Psoas muscle (tissue), 8 donors: ENCODE measurements around the gene RPP25L. TPM values are rescaled to one million over a fixed set of nuclear protein-coding genes. Genes with fewer than 3 reads are reported as not detected.

Source experiments
- ATAC-seq, 4 donors: fragments of 200-7000 bp; cut with Tn5 transposase; one replicate each; pipeline ENCODE4 v1.9.1; 2020; ENCODE audit warnings: moderate library complexity in 3 of 4, mild to moderate bottlenecking in 2 of 4
- DNase-seq, 2 donors: peaks; one replicate each; pipeline ENCODE4 v3.0.0-alpha.2; 2020
- H3K27ac ChIP-seq: fragments of 200-600 bp; one replicate; pipeline ENCODE4 v1.8.0; 2022
- H3K27me3 ChIP-seq, 3 donors: fragments of 200-600 bp in 1 of 3; one replicate each; pipeline versions ENCODE4 v1.6.1 to v1.8.0; 2013 to 2022; ENCODE audit warnings: low read length in 2 of 3, mild to moderate bottlenecking in 2 of 3, moderate library complexity in 1 of 3; ENCODE audit not compliant: insufficient read depth in 3 of 3
- H3K36me3 ChIP-seq, 2 donors: fragments of 200-600 bp in 1 of 2; one replicate each; pipeline versions ENCODE4 v1.6.1 to v1.8.0; 2013 to 2022; ENCODE audit warnings: low read depth in 1 of 2, mild to moderate bottlenecking in 1 of 2, moderate library complexity in 1 of 2; ENCODE audit not compliant: insufficient read depth in 1 of 2
- H3K4me1 ChIP-seq: fragments of 200-600 bp; one replicate; pipeline ENCODE4 v1.8.0; 2022
- H3K4me3 ChIP-seq: fragments of 200-600 bp; one replicate; pipeline ENCODE4 v1.8.0; 2022; ENCODE audit warnings: mild to moderate bottlenecking
- H3K9me3 ChIP-seq: fragments of 200-600 bp; one replicate; pipeline ENCODE4 v1.8.0; 2022
- WGBS, 3 donors: extraction: QIAGEN DNeasy Blood & Tissue Kit; methylation state at CpG; one replicate each; pipeline versions ENCODE4 v1.1.6 to v1.1.7; 2013; 5-methylcytosine and 5-hydroxymethylcytosine counted together
- intact Hi-C, 2 donors: fragments of 100-400 bp; cut with DNase I; formaldehyde crosslinking; loops; one replicate each; pipeline versions ENCODE4 v1.11.0 to v1.14.2; 2022
- polyA plus RNA-seq, 3 donors: library from polyadenylated mRNA; stranded (reverse); fragments of 200-250 nt; gene quantifications; one replicate each; pipeline ENCODE4 v1.2.3, GENCODE V29; 2013
- total RNA-seq, 4 donors: library from RNA; stranded (reverse); fragmentation: NEBNext Ultra II Directional in 2 of 4; extraction: Animal tissue kit (Norgen Biotek cat#: 25700) in 2 of 4; gene quantifications; one replicate each; pipeline versions ENCODE4 v1.2.1 to v1.2.4, GENCODE V29; 2021 to 2023
- TF ChIP-seq, protein P1 (sequence below): fragments of 200-600 bp; IDR thresholded peaks from one replicate; pipeline ENCODE4 v1.8.0; 2022; ENCODE audit warnings: antibody characterized with exemption
- donor health status: healthy with polysubstance abuse.
- donor health status: DM: no; HTN: no; CAD: no; lungs with moderate emphysema.
- donor health status: Bipolar disorder and iron deficiency.
- donor health status: healthy.
- donor health status: DM: yes; HTN: yes; CAD: no.
- donor health status: DM: no; HTN: no; CAD: no.
- donor health status: DM: no; HTN: no; CAD: no.
- donor health status: DM: yes; HTN: yes; CAD: no.

Gene RPP25L
- total and polyA plus RNA-seq, 7 donors = 58.5 to 124 (median 69.7) TPM

DNA sequence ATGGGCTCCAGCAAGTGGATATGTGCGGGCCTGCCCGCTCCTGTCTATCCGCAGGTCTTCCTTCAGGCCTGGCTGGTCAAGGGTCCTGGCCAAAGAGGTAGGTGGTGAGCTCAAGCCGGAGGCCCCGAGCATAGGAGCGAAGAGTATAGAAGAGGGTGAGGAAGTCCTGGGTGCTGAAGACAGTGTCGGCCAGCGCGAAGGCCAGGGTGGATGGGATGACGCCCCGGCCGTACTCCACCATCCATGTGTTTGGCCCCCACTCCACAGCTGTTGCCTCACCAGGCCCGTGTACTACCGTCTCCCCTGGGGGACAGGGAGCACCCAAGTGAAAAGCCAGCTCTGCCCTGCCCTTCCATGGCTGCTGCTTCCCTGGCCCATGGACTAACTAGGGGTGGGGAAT, 23.7 kb upstream of the RPP25L start:
- no peak overlapping the region for H3K27ac ChIP-seq
- WGBS, 3 donors = 85 to 93% (median 87%) methylated on average over 14 of the region's 14 CpGs
- intact Hi-C loops = no loop called here
- peaks cover 26% of the 10 kb centered on the region for H3K4me1 ChIP-seq
- H3K36me3 ChIP-seq = peaks cover 0 to 12% of the 10 kb centered on the region in 2 donors
- H3K9me3 ChIP-seq = no peaks in the 10 kb centered on the region
- H3K27me3 ChIP-seq = no peaks in the 10 kb centered on the region
- no peak for ATAC-seq
- TF ChIP-seq, protein P1, sequence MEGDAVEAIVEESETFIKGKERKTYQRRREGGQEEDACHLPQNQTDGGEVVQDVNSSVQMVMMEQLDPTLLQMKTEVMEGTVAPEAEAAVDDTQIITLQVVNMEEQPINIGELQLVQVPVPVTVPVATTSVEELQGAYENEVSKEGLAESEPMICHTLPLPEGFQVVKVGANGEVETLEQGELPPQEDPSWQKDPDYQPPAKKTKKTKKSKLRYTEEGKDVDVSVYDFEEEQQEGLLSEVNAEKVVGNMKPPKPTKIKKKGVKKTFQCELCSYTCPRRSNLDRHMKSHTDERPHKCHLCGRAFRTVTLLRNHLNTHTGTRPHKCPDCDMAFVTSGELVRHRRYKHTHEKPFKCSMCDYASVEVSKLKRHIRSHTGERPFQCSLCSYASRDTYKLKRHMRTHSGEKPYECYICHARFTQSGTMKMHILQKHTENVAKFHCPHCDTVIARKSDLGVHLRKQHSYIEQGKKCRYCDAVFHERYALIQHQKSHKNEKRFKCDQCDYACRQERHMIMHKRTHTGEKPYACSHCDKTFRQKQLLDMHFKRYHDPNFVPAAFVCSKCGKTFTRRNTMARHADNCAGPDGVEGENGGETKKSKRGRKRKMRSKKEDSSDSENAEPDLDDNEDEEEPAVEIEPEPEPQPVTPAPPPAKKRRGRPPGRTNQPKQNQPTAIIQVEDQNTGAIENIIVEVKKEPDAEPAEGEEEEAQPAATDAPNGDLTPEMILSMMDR = no peak
- H3K4me3 ChIP-seq = no peak overlapping the region
- peak in 1 of 2 donors; percentile 8 for DNase-seq

DNA sequence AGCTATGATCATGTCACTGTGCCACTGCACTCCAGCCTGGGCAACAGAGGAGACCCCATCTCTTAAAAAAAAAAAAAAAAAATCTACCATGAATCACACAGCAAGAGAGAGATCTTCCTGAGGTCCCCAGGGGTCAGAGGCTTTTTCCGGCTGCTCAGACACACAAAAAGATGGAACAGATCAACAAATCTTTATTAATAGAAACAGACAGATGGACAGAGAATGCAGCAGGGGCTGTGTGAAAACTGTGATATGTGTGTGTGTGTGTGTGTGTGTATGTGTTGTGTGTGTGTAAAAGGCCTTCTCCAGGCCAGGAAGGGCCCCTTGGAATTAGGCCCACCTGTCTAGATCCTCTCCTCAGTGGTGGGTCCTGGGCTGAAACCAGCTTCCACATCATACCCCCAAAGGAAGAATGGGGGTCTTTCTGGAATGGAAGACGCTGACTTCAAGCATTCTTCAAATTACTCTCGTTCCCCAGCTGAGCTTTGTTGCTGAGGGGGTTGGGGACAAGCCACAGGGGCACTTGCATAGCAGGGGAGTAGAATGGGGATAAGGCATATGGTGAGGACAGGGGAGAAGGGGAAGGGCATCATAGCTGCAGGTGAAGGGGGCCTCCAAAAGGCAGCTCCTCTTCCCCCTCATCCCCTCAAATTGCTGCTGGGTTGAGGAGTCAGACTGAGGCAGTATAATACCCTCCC, 22.8 kb upstream of the RPP25L start:
- intact Hi-C loops = no loop called here
- peaks cover 26% of the 10 kb centered on the region for H3K4me1 ChIP-seq
- H3K9me3 ChIP-seq = no peaks in the 10 kb centered on the region
- no peak overlapping the region for H3K4me3 ChIP-seq
- DNase-seq = peak in 1 of 2 donors; percentile 0
- TF ChIP-seq, protein P1 = no peak
- H3K27ac ChIP-seq = no peak overlapping the region
- H3K36me3 ChIP-seq = peaks cover 0 to 12% of the 10 kb centered on the region in 2 donors
- H3K27me3 ChIP-seq = peaks cover 0 to 6% (median 0%) of the 10 kb centered on the region in 3 donors
- 44 to 66% (median 50%) methylated on average over 3 of the region's 3 CpGs for WGBS, 3 donors
- ATAC-seq = no peak

DNA sequence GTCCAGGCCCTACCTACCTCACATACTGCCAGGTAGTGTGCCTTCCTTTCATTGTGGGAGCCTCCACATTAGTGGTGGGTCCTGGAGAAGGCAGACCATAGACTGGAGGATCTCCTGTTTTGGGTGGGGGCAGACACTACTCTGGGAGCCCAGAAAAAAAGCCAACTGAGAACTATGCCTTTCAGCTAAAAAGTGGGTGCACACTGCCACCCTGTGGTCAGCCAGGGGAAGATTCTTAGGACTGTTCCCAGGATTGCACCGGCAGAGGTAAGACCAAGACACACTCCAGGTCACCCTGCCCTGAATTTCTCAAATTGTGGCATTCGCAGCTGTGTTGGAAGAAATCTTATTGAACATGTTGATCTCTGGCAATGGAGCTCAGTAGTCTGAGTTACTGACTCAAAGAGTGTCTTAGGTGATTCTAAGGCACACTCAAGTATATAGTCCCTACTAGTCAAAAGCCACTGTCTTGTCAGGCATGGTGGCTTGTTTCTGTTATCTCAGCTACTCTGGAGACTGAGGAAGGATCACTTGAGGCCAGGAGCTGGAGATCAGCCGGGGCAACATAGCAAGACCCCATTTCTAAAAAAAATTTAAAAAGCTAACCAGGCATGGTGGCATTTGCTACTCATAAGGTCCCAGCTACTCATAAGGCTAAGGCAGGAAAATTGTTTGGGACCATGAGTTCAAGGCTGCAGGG, 22.1 kb upstream of the RPP25L start:
- WGBS, 3 donors = 23 to 26% (median 25%) methylated on average over 3 of the region's 3 CpGs
- intact Hi-C loops = no loop called here

DNA sequence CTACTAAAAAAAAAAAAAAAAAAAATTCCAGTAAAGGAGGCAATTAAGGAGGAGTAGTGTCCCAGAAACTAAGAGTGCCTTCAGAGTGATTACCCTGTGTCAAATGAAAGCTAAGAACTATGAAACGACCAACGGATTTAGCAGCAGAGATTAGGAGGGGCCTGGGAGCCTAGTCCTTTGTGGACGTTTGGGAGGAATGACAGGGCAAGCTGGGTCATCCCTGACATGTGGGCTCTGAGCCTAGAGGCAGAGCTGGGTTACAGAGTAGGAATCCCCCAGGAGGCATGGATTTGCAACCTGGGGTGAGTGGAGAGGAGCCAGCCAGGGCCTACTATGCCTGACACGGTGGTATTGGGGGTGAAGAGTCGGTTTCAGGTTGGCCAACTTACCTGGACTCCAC, 21.3 kb upstream of the RPP25L start:
- H3K4me3 ChIP-seq = no peak overlapping the region
- intact Hi-C loops = no loop called here
- H3K27ac ChIP-seq = no peak overlapping the region
- 35 to 52% (median 39%) methylated on average over 5 of the region's 5 CpGs for WGBS, 3 donors
- peak in 1 of 2 donors; percentile 4 for DNase-seq
- H3K36me3 ChIP-seq = peaks cover 0 to 12% of the 10 kb centered on the region in 2 donors
- peaks cover 23% of the 10 kb centered on the region for H3K4me1 ChIP-seq
- no peak for ATAC-seq
- H3K27me3 ChIP-seq = peaks cover 0 to 22% (median 6%) of the 10 kb centered on the region in 3 donors
- no peaks in the 10 kb centered on the region for H3K9me3 ChIP-seq
- TF ChIP-seq, protein P1 = no peak

More for the DNA sequence above, 22.1 kb upstream of the RPP25L start:
- Histone ChIP-seq H3K4me1 (peaks cover 26% of the 10 kb centered on the region), H3K27me3 (peaks cover 0 to 13% (median 0%) of the 10 kb centered on the region in 3 donors), H3K27ac (no peak overlapping the region), H3K4me3 (no peak overlapping the region), H3K36me3 (peaks cover 0 to 12% of the 10 kb centered on the region in 2 donors), H3K9me3 (no peaks in the 10 kb centered on the region)
- TF ChIP-seq, protein P1 = peak; percentile 79
- ATAC-seq (peak; percentile 31 to 52 (median 44)), DNase-seq (peak; percentile 60 to 82)
